CD4-positive, alpha-beta T cell treated with Interleukin-17A for 4 hours (primary cell): Measurements from ENCODE around the gene TREML2.
"Not testable (repeated sequence)": the region's sequence is repeated elsewhere in the genome, so short reads cannot be mapped to it uniquely, and the experiment has no call there.

Experiments
- DNase-seq: peaks from one replicate; pipeline ENCODE4 v3.0.0-alpha.2; 2020; ENCODE audit warnings: mixed read lengths

The TREML2 gene, protein sequence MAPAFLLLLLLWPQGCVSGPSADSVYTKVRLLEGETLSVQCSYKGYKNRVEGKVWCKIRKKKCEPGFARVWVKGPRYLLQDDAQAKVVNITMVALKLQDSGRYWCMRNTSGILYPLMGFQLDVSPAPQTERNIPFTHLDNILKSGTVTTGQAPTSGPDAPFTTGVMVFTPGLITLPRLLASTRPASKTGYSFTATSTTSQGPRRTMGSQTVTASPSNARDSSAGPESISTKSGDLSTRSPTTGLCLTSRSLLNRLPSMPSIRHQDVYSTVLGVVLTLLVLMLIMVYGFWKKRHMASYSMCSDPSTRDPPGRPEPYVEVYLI

DNA sequence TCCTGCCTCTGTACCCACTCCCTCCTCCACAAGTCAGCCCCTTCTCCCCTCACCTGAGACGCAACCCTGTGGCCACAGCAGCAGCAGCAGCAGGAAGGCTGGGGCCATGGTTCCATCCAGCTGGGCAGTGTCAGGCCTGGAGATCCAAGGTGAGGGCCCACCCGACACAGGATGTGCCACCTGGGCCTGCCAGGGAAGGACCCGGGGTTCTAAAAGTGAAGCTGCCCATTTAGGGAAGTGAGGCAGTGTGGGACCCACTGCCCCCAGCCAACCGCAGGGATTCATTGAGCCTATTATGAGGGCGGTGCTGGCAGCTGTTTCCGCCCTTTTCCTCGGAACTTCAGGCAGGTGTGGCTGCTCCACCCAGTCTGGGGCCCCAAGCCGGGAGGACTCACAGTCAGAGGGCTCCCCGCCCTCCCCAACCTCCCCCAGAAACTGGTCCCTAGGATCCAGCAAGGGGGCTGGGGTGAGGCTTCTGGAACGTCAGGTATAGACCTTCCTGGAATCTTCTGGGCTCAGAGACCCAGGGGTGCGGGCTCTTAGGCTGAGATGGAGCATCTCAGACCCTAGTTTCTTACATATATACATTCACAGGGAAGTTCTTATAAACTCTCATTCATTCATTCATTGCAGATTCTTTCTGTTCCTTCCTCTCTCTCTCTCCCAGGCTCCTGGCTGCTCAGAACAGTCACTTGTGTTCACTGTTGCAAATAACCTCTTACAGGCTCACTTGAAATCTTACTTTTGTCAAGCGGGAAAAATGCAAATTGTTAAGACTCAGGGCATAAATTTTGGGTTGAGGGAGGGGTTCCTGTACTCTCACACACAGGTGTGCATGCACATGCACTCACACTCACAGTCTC is at the start of gene TREML2:
Gene TREML2, minus strand, starts transcription at position 249 of the 863 bp plus-strand sequence. Its CDS starts 141 bp downstream, at position 108.
- peak; percentile 39 for DNase-seq

DNA sequence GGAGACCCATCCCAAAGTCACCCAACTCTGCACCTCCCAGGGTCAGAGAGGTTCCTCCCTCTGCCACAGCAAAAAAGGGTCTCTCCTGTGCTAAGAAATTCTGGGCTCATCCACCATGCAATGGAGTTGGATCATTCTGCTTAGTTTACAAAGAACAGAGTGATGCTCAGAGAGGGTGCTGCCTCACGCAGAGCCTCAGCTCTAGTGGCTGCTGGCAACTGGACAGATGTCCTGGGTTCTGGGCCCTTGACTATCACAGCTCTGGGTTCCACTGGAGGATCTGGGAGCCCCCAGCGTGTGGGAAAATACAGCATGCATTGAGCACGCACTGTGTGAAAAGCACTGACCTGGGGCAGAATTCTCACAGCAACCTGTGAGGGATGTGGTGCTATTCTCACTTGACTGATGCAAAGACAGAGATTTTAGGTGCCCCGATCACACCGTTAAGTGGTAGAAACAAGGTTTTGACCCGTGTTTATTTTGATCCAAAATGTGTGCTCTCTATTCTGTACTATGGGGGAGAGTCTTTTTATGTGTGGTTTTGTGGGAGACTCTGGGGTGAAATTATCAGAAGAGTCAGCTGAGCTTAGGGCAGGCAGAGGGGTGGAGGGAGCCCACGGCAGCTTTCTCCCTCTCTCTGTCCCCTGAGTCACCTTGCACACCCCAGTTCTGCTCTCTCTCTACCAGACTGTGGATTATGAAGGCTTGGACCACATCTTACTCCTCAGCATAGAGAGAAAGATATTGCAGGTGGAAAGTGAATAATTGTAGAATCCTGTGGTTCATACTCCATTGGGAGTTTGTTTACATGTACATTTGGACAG is 47.1 kb upstream of the TREML2 start:
- DNase-seq, result no peak

DNA sequence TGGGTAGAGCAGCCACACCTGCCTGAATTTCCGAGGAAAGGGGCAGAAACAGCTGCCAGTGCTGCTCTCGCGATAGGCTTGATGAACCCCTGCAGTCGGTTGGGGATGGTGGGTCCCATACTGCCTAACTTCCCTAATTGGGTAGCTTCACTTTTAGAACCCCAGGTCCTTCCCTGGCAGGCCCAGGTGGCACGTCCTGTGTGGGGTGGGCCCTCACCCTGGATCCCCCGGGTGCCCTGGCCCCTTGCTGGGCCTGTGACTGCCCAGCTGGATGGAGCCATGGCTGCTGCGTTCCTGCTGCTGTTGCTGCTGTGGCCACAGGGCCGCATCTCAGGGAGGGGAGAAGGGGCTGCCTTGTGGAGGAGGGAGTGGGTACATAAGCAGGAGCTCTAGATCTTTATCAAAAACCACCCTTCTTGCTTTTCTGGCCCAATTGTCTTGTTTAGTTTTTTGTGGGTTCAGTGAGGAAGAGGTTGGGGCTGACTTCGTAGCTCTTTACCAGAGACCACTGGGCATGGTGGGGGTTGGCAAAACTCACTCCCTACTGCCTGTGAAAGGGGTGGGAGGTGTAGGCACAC is 46.4 kb upstream of the TREML2 start:
- no peak for DNase-seq

DNA sequence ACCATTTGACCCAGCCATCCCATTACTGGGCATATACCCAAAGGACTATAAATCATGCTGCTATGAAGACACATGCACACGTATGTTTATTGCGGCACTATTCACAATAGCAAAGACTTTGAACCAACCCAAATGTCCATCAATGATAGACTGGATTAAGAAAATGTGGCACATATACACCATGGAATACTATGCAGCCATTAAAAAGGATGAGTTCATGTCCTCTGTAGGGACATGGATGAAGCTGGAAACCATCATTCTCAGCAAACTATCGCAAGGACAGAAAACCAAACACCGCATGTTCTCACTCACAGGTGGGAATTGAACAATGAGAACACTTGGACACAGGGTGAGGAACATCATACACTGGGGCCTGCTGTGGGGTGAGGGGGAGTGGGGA is 45.6 kb upstream of the TREML2 start:
- not testable (repeated sequence) for DNase-seq

DNA sequence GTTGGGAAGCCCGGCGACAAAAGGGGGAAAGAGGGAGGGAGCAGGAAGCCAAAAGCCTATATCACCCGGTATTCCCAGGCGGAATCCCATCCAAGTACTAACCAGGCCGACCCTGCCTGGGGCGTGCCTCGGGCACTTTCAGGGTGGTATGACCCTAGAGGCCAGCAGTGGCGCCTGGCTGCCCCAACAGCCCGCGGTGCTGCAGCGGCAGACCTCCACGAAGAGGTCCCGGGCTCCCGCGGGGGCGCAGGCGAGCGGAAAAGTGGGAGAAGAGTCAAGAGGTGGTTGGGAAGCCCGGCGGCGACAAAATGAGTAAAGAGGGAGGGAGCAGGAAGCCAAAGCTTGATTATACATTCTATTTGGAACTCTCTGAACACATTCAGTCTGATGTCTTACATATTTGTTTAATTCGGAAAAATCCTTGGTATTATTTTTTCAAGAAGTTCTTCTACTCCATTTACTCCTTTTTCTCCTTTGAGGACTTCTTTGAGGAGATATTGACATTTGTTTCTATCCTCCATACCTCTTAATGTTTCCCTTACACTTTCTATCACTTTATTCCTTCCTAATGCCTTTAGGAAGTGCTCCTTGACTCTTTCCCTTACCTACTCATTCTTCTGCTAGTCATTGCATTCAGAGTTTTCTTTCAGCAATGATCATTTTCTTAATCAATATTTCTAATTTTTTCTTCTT is 38.7 kb upstream of the TREML2 start:
- no peak for DNase-seq

DNA sequence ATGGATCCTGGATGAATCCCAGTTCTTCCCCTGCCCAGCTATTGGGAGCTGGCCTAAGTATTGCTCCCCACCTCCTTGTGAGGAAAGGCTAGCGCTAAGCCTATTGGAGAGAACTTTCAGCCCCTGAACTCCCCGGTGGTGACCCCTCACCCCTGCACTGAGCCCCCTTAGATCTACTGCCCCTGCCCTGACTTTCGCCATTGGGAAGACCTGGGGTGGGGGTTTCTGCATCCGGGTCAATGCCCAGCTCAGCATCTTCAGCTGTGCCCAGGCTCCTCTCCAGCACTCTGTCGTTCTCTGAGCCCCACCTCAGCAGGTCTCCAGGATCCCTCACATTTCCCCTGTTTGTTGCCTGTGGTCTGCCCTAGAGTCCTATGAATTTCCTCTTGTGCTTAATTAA is 36.2 kb upstream of the TREML2 start:
- no peak for DNase-seq

DNA sequence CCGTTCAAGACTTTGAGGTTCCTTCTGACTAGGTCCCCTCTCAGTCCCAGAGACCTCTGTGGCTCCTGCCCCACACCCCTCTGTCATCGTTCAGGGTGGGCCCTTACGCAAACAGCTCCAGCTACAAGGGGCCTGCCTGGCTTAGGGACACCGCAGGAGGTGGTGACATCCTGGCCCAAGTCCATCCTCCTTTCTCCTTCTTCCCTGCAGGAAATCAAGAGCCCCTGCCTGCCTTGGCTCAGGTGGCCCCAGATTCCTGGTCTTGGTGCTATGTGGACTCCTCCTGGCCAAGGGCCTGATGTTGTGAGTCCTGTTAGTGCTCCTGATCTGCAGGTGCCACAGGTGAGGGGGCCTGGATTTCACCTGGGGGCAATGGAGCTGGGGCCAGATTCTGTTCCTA is 35.3 kb upstream of the TREML2 start:
- no peak for DNase-seq

DNA sequence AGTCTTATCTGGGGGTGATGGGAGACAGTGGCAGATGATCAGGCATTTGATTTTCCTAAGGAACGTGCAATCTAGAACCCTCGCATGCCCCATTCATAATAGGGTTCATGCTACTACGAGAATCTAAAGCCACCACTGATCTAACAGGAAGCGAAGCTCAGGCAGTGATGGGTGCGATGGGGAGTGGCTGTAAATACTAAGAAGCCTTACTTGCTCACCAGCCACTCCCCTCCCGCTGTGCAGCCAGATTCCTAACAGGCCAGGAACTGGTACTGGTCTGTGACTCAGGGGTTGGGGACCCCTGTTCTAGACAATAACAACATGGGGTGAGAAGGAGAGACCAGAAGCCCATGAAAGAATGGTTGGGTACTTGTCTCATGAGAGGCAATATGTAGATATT is 31.7 kb upstream of the TREML2 start:
- no peak for DNase-seq

DNA sequence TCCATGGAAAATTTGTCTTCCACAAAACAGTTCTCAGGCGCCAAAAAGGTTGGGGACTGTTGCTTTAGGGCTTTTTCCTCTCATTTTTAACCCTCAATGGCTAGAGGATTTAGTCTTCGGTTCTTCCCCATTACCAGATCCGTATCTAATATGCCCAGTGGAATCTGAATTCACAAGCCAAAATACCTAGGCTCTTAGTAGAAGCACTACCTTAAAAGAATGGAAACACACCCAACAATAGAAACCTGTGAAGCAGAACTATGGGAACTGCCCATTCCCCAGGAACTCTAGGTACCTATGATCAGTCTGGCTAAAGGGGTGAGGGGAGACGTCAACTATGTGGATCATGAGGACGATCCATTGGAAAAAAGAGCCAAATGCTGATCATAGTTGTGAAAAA is 30.3 kb upstream of the TREML2 start:
- DNase-seq, result no peak

DNA sequence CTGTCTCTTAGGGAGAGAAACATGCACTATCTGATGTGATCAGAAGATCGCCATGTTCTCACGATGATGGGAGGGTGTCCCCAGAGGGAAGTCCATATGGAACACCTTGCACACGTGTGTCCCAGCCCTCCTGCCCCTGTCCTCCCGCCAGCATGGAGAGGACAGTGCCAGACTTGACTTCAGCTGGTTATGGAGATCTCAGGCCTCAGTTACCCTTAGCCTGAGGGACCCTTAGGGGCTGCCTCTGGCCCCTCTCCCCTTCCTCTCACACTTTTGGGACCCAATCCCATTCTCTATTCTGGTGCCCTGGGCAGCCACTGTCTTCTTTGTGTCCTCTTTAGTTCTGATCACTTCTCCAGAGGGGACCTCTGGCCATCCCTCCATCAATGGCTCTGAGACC is 28.8 kb upstream of the TREML2 start:
- no peak for DNase-seq

DNA sequence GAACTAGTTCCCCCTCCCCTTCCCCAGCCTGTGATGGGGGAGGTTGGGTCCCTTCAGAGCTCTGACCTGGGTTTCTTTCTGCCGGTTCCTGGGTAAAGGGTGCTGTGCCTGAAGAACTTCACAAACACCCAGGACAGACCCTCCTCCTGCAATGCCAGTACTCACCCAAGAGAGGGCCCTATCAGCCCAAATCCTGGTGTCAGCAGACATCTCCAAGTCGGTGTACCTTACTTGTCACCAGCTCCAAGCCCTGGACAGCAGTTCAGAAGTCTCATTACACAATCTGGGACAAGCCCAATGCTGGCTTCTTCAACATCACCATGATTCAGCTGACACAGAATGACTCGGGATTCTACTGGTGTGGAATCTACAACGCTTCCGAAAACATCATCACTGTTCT is 27.7 kb upstream of the TREML2 start:
- DNase-seq, result no peak

DNA sequence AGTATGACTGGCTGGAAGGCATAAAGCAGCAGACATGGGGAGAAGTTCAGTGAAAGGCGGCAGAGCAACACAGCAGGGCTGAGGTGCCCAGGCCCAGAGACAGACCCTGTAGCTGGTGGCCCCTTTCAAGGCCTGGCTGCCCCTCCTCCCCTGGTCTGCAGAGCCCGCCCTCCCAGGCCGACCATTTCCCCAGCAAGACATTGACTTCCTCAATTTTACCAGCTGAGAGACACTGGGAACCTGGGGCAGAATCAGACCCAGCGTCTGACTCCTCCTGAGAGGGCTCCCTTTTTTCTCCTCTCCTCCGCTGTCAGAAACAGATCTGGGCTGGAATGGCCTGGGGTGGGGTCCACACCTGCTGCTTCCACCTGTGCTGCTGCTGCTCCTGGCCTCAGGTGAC is 27.1 kb upstream of the TREML2 start, which contains the start of gene TREML4:
Gene TREML4, plus strand, starts transcription at position 254 of the 400 bp plus-strand sequence. Its CDS starts 79 bp downstream, at position 333.
- no peak for DNase-seq

DNA sequence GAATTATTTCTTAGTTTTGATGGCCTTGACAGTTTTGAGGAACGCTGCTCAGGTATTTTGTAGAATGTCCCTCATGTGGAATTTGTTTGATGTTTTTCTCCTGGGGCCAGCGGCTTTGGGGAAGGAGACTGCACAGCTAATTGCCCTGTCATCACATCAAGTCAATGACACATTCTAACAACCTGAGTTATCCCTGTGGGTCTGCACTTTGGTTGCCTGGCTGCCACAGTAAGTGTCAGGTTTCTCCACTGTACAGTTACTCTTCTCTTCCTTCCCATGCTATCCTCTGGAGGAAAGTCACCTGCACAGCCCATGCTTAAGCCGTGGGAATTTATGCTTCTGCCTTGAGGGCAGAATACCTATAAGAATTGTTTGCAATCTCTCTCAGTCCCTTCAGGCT is 25.8 kb upstream of the TREML2 start:
- no peak for DNase-seq

DNA sequence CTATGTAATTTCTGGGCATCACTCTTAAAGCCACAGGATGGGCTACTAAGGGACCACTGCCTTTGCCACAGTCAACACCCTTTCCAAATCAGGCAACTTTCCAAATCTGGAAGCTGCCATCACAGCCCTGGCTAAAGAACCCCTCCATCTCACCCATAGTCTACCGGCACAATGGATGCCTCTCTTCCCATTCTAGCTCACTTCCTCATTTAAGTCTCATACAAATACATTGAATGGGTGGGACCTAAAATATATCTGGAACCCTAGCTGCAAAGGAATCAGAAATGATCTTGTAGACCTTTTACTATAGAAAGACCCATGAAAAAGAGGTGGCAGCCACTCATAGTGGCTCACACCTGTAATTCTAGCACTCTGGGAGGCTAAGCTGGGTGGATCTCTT is 23.9 kb upstream of the TREML2 start:
- DNase-seq, result no peak

DNA sequence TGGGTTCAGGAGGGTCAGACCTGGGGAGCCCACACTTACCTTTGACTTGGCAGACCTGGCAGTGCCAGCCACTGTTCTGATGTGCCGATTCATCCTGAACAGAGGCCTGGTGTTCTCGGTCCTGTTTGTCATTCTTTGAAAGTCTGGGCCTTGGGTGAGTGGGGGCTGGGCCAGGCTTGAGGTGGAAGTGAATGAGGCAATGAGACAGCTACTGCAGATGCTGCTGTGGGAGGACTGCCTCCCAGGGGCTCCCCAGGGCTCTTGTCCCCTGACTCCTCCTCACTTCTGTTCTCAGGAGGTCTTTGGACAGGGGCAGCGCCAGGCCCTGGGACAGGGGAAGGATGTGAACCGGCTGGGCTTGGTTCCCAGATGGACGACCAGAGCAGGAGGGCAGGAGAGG is 21.6 kb upstream of the TREML2 start:
- no peak for DNase-seq

DNA sequence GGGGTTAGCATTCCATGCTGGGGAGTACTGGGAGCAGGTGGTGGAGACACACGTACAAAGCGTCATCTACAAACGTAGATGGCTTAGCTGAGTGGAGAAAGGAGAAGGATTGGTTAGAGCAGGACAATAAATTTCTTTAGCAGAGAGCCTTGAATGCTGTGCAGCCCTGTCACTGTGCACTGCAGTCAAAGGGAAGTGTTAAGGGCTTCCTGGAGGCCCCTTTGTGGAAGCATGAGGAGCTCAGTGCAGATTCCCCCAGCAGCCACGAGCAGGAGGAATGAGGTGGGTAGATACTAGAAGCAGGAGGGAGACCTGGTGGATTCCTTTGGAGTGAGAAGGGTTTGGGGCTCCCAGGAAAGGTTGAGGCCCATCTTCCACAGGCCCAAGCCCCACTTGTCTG is 21.1 kb upstream of the TREML2 start:
- DNase-seq, result no peak

DNA sequence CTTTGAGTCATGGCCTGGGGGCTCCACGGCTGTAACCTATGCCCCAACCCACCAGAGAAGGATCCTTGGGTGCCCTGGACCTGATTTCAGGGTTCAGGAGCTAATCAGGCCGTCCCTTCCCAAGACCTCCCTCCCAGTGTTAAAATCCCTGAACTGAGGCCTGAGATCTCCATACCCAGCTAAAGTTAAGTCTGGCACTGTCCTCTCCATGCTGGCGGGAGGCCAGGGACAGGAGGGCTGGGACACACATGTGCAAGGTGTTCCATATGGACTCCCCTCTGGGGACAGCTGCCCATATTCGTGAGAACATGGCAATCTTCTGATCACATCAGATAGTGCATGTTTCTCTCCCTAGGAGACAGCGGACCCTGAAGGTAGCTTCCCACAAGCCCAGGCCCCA is 15.7 kb upstream of the TREML2 start:
- no peak for DNase-seq

DNA sequence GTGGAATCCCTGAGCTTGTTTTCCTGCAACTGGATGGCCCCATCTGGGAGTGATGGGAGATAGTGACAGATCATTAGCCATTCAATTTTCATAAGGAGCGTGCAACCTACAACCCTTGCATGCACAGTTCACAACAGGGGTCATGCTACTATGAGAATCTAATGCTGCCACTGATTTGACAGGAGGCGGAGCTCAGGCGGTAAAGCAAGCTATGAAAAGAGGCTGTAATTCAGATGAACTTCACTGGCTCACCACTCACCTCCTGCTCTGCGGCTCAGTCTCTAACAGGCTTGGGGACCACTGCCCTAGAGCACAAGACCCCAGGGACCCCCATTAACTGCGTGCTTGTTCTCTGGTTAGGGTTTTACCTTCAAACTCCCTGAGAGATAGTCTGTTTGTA is 14.8 kb upstream of the TREML2 start:
- DNase-seq, result no peak

DNA sequence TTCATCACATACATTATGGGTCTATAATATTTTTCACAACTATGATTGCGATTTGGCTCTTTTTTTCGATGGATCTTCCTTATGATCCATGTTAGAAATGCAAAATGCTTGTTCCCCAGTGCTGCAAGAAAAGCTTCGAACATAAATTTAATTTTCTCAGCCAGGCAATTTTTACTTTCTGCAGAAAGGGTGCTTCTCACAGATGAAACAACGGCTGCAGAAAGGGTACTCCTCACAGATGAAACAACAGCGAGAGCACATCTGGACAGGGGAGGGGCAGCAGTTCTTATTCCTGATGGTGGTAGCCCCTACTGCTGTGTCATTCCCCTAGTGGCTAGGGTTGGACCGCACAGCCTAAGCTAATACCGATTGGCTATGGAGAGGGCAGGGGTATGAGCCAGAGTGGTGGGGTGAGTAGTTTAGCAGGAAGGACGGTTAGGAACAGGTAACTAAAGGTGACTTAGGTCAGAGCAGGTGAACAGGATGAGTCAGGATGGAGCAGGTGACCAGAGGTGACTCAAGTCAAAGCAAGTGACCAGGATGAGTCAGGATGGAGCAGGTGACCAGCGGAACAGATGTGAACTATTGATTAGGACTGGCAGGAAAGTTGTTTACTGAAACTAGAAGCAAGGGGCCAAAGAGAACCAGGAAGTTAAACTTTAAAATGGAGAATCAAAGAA is 13.8 kb upstream of the TREML2 start:
- no peak for DNase-seq

DNA sequence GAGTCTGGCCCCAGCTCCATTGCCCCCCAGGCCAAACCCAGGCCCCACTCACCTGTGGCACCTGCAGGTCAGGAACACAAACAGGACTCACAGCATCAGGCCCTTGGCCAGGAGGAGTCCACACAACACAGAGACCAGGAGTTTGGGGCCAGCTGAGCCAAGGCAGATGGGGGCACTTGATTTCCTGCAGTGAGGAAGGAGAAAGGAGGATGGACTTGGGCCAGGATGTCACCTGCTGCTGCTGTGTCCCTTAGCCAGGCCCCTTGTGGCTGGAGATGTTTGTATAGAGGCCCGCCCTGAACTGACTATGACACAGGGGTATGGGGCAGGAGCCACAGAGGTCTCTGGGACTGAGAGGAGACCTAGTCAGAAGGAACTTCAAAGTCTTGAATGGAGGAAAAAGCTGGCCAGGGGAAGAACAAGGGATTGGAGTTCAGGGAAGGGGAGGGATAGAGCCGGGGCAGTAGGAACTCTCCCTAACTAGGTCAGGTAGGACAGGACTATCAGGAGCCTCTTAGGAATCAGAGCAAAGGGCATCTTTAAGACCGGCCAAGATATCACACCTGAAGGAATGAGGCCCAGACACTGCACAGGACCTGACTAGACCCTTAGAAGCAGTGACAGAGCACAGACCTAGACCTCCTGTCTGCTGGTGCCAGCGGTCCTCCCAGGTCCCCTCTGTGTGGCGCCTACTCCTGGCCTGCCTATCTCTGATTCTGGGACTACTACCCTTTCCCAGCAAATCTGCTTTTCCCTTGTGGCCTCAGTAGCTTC is 8.8 kb upstream of the TREML2 start:
- DNase-seq, result no peak
